Spleen (tissue), 7 donors: Measurements from ENCODE around the gene JPH2.

Experiments
- CTCF ChIP-seq, 11 experiments: fragments of 200-600 bp in 7 of 11; fragments of 450-650 bp in 4 of 11; sonication (generic) in 4 of 11; IDR thresholded peaks in 8 of 11; conservative IDR thresholded peaks in 3 of 11; 1 replicate in 7 of 11; 2 replicates in 4 of 11; pipeline versions ENCODE4 v1.4.0 to v1.8.0; 2016 to 2021; ENCODE audit warnings: antibody characterized with exemption in 11 of 11, inconsistent platforms in 4 of 11, mild to moderate bottlenecking in 1 of 11
- POLR2A ChIP-seq, 3 donors: fragments of 450-650 bp; IDR thresholded peaks; one replicate each; pipeline ENCODE4 v1.5.1; 2017; ENCODE audit warnings: antibody characterized with exemption in 3 of 3, mild to moderate bottlenecking in 1 of 3
- donor health status: DM: no; HTN: no; CAD: no; lungs with moderate emphysema.
- donor health status: DM: no; HTN: no; CAD: no.
- donor health status: DM: no; HTN: no; CAD: no.

GRCh38 chr20:44159125-44159524 lies 27.9 kb downstream of the JPH2 start:
- TF ChIP-seq CTCF (IDR thresholded peaks at IDR 0.05 in 8 of 11, conservative IDR thresholded peaks at IDR 0.05 in 3 of 11) (no peak), POLR2A (IDR thresholded peaks at IDR 0.05) (no peak)
